ENCODE measurements around the gene ABCG1.

Gene ABCG1

GRCh38 chr21:42193131-42193671 is 25.7 kb upstream of the ABCG1 start:
- DNase-seq = no peak

- DNase-seq = no peak
These were observed 25.2 kb upstream of the ABCG1 start for GRCh38 chr21:42193721-42194120.

GRCh38 chr21:42194863-42195262 is 24.1 kb upstream of the ABCG1 start:
- no peak for DNase-seq

- DNase-seq = peak; percentile 93 to 98
These were observed 23.4 kb upstream of the ABCG1 start for GRCh38 chr21:42195378-42196031.

GRCh38 chr21:42198929-42199867 is 19.7 kb upstream of the ABCG1 start:
- DNase-seq = peak; percentile 91 to 92

- DNase-seq = no peak
These were observed 19.0 kb upstream of the ABCG1 start for GRCh38 chr21:42199868-42200463.

GRCh38 chr21:42200906-42201614 is 17.9 kb upstream of the ABCG1 start:
- DNase-seq = no peak

- no peak for DNase-seq
These were observed 17.3 kb upstream of the ABCG1 start for GRCh38 chr21:42201615-42202161.

GRCh38 chr21:42202321-42202720 is 16.6 kb upstream of the ABCG1 start:
- DNase-seq = no peak

GRCh38 chr21:42203321-42203720 is 15.6 kb upstream of the ABCG1 start:
- peak in 1 of 2 donors; percentile 22 for DNase-seq

GRCh38 chr21:42203936-42204335 is 15.0 kb upstream of the ABCG1 start:
- peak in 1 of 2 donors; percentile 27 for DNase-seq

GRCh38 chr21:42207426-42207825 is 11.5 kb upstream of the ABCG1 start:
- DNase-seq = no peak

- DNase-seq = peak; percentile 48 to 51
These were observed 10.9 kb upstream of the ABCG1 start for GRCh38 chr21:42208036-42208435.

GRCh38 chr21:42208801-42209490 is 10.0 kb upstream of the ABCG1 start:
- DNase-seq = no peak

GRCh38 chr21:42209801-42210479 is 9.0 kb upstream of the ABCG1 start:
- no peak for DNase-seq

- peak; percentile 67 to 70 for DNase-seq
These were observed 6.7 kb upstream of the ABCG1 start for GRCh38 chr21:42212266-42212665.

- DNase-seq = no peak
These were observed 5.7 kb upstream of the ABCG1 start for GRCh38 chr21:42213082-42213774.

- DNase-seq = no peak
These were observed 4.7 kb upstream of the ABCG1 start for GRCh38 chr21:42214081-42214750.

GRCh38 chr21:42214921-42215320 is 4.0 kb upstream of the ABCG1 start:
- no peak for DNase-seq
